HG03354 (cell line): Measurements from ENCODE around the gene RBMS1.

Experiments used
- ATAC-seq: cut with Tn5 transposase; IDR thresholded peaks from one replicate; pipeline ENCODE4 v1.9.1; 2021; ENCODE audit warnings: mild to moderate bottlenecking; ENCODE audit not compliant: unreplicated experiment, poor library complexity, severe bottlenecking

The RBMS1 gene

GRCh38 chr2:160352500-160352899 lies 141.1 kb downstream of the RBMS1 start:
- ATAC-seq = no peak

- ATAC-seq = no peak
Measured at GRCh38 chr2:160351956-160352355, 141.7 kb downstream of the RBMS1 start.

GRCh38 chr2:160349306-160349705 lies 144.3 kb downstream of the RBMS1 start:
- no peak for ATAC-seq

- ATAC-seq = no peak
Measured at GRCh38 chr2:160347269-160347863, 146.2 kb downstream of the RBMS1 start.

- ATAC-seq = peak; percentile 44
Measured at GRCh38 chr2:160345071-160345764, 148.4 kb downstream of the RBMS1 start.

- ATAC-seq = no peak
Measured at GRCh38 chr2:160343404-160343803, 150.2 kb downstream of the RBMS1 start.

- ATAC-seq = no peak
Measured at GRCh38 chr2:160339726-160340125, 153.9 kb downstream of the RBMS1 start.

- no peak for ATAC-seq
Measured at GRCh38 chr2:160338901-160339685, 154.5 kb downstream of the RBMS1 start.

GRCh38 chr2:160337728-160338127 lies 155.9 kb downstream of the RBMS1 start:
- no peak for ATAC-seq

GRCh38 chr2:160336635-160337034 lies 157.0 kb downstream of the RBMS1 start:
- ATAC-seq = no peak

- ATAC-seq = no peak
Measured at GRCh38 chr2:160336105-160336504, 157.5 kb downstream of the RBMS1 start.

- no peak for ATAC-seq
Measured at GRCh38 chr2:160335441-160335840, 158.2 kb downstream of the RBMS1 start.

GRCh38 chr2:160334028-160334741 lies 159.4 kb downstream of the RBMS1 start:
- ATAC-seq = no peak

- ATAC-seq = no peak
Measured at GRCh38 chr2:160333324-160334027, 160.1 kb downstream of the RBMS1 start.

- no peak for ATAC-seq
Measured at GRCh38 chr2:160332318-160332717, 161.3 kb downstream of the RBMS1 start.

- ATAC-seq = no peak
Measured at GRCh38 chr2:160331258-160332025, 162.2 kb downstream of the RBMS1 start.

- no peak for ATAC-seq
Measured at GRCh38 chr2:160328811-160329527, 164.6 kb downstream of the RBMS1 start.

- ATAC-seq = no peak
Measured at GRCh38 chr2:160326786-160327185, 166.8 kb downstream of the RBMS1 start.
